CD4-positive, alpha-beta memory T cell (primary cell): Measurements from ENCODE around the gene BTN1A1. TPM values are rescaled to one million over a fixed set of nuclear protein-coding genes. Genes with fewer than 3 reads are reported as not detected.
"Not testable (repeated sequence)": the region's sequence is repeated elsewhere in the genome, so short reads cannot be mapped to it uniquely, and the experiment has no call there.

Experiments
- CTCF ChIA-PET: fragments of 350-600 bp; sonication (Branson Sonifier 250); formaldehyde crosslinking; loops from one replicate; lab custom pipeline; 2021; ENCODE audit warnings: inconsistent platforms; ENCODE audit not compliant: partially characterized antibody; lab: Charles Lee
- POLR2A ChIA-PET: fragments of 350-600 bp; sonication (Branson Sonifier 250); formaldehyde crosslinking; loops from one replicate; lab custom pipeline; 2021; ENCODE audit not compliant: partially characterized antibody; lab: Charles Lee
- DNase-seq, 5 donors: peaks; one replicate each; pipeline versions ENCODE4 v3.0.0 to v3.0.0-alpha.2; 2020 to 2022; ENCODE audit warnings: mixed read lengths in 1 of 5
- H3K27ac ChIP-seq: one replicate; pipeline ENCODE4 v1.7.0; 2013; ENCODE audit warnings: low read depth, low read length
- H3K27me3 ChIP-seq: 2 replicates; pipeline ENCODE4 v1.7.0; 2013; ENCODE audit warnings: mild to moderate bottlenecking, low read length, moderate library complexity; ENCODE audit not compliant: insufficient read depth
- H3K36me3 ChIP-seq: 2 replicates; pipeline ENCODE4 v1.7.0; 2013; ENCODE audit warnings: mild to moderate bottlenecking, low read length, moderate library complexity; ENCODE audit not compliant: insufficient read depth
- H3K4me1 ChIP-seq: 2 replicates; pipeline ENCODE4 v1.7.0; 2013; ENCODE audit warnings: mild to moderate bottlenecking, low read length, moderate library complexity; ENCODE audit not compliant: insufficient read depth
- H3K4me3 ChIP-seq, 2 donors: one replicate each; pipeline ENCODE4 v1.7.0; 2013; ENCODE audit warnings: low read length in 2 of 2, mild to moderate bottlenecking in 1 of 2
- H3K9me3 ChIP-seq, 2 donors: one replicate each; pipeline ENCODE4 v1.7.0; 2013; ENCODE audit warnings: low read length in 2 of 2, control low read depth in 1 of 2; ENCODE audit not compliant: control insufficient read depth in 1 of 2
- H3K27ac Mint-ChIP-seq, 7 donors: one replicate each; pipeline ENCODE4 v1.8.0; 2020 to 2021; ENCODE audit warnings: mixed read lengths in 7 of 7, mild to moderate bottlenecking in 6 of 7, inconsistent platforms in 3 of 7, moderate library complexity in 3 of 7
- H3K27me3 Mint-ChIP-seq, 2 donors: one replicate each; pipeline ENCODE4 v1.8.0; 2020 to 2021; ENCODE audit warnings: mixed read lengths in 2 of 2
- H3K36me3 Mint-ChIP-seq, 2 donors: one replicate each; pipeline ENCODE4 v1.8.0; 2020 to 2021; ENCODE audit warnings: mixed read lengths in 2 of 2, inconsistent platforms in 1 of 2, mild to moderate bottlenecking in 1 of 2
- H3K4me1 Mint-ChIP-seq, 4 donors: one replicate each; pipeline ENCODE4 v1.8.0; 2020 to 2021; ENCODE audit warnings: mixed read lengths in 4 of 4, mild to moderate bottlenecking in 1 of 4
- H3K4me3 Mint-ChIP-seq, 8 donors: one replicate each; pipeline ENCODE4 v1.8.0; 2020 to 2021; ENCODE audit warnings: mixed read lengths in 8 of 8, mild to moderate bottlenecking in 7 of 8, moderate library complexity in 6 of 8, inconsistent platforms in 3 of 8
- H3K9me3 Mint-ChIP-seq, 8 donors: one replicate each; pipeline ENCODE4 v1.8.0; 2020 to 2021; ENCODE audit warnings: mixed read lengths in 8 of 8, mild to moderate bottlenecking in 5 of 8, inconsistent platforms in 3 of 8, moderate library complexity in 1 of 8
- intact Hi-C: fragments of 100-400 bp; cut with micrococcal nuclease; formaldehyde crosslinking; loops from one replicate; pipeline ENCODE4 v1.15.1; 2023
- polyA plus RNA-seq, 2 donors: library from polyadenylated mRNA; unstranded; fragments of 300-500 nt; fragmentation: Illumina TruSeq; gene quantifications; one replicate each; pipeline ENCODE4 v1.2.3, GENCODE V29; 2021
- total RNA-seq, 2 experiments: library from RNA; stranded (reverse); gene quantifications; one replicate each; pipeline ENCODE4 v1.2.3, GENCODE V29; 2021

Gene BTN1A1
- total and polyA plus RNA-seq, 4 experiments from 2014 or later = 0.08 TPM; not detected in 3

- H3K36me3 ChIP-seq = no peaks in the 10 kb centered on the region
- no peak overlapping the region for H3K4me3 Mint-ChIP-seq
- peaks cover 0 to 13% of the 10 kb centered on the region in 2 donors for H3K36me3 Mint-ChIP-seq
- no peak for DNase-seq
- no peak overlapping the region for H3K27ac Mint-ChIP-seq
- no peak overlapping the region for H3K4me3 ChIP-seq
- H3K4me1 ChIP-seq = peaks cover 8% of the 10 kb centered on the region
- H3K27ac ChIP-seq = no peak overlapping the region
- intact Hi-C loops = no loop called here
- H3K27me3 ChIP-seq = no peaks in the 10 kb centered on the region
- peaks cover 0 to 8% (median 0%) of the 10 kb centered on the region in 8 donors for H3K9me3 Mint-ChIP-seq
- peaks cover 1 to 2% of the 10 kb centered on the region in 2 donors for H3K27me3 Mint-ChIP-seq
- POLR2A ChIA-PET = interaction anchor here (0.9 to 5.3 kb wide), 7 partner anchors 13 to 487 kb away, joined by 3 to 77 read pairs (median 3); a partner anchor contains a TSS
- H3K4me1 Mint-ChIP-seq = peaks cover 24 to 39% (median 28%) of the 10 kb centered on the region in 4 donors
- CTCF ChIA-PET = interaction anchor here (1.1 to 3.1 kb wide), 2 partner anchors 50 to 53 kb away, joined by 3 to 8 read pairs; no protein-coding TSS in a partner anchor
- H3K9me3 ChIP-seq = no peaks in the 10 kb centered on the region
Measured at GRCh38 chr6:26519359-26519758, 19.3 kb downstream of the BTN1A1 start.

GRCh38 chr6:26520237-26520849 is 20.2 kb downstream of the BTN1A1 start:
- Histone ChIP-seq H3K4me1 (peaks cover 8% of the 10 kb centered on the region), H3K4me3 (peak overlapping the region; percentile 45 to 55), H3K27me3 (no peaks in the 10 kb centered on the region), H3K36me3 (no peaks in the 10 kb centered on the region), H3K27ac (peak overlapping the region; percentile 66), H3K9me3 (no peaks in the 10 kb centered on the region)
- H3K36me3 Mint-ChIP-seq = peaks cover 0 to 13% of the 10 kb centered on the region in 2 donors
- ChIA-PET CTCF (interaction anchor here (1.1 to 3.1 kb wide), 5 partner anchors 12 to 64 kb away, joined by 3 to 8 read pairs (median 3); partner anchors contain the start of gene HMGN4), POLR2A (interaction anchor here (0.7 to 5.3 kb wide), 13 partner anchors 10 to 488 kb away, joined by 3 to 77 read pairs (median 3); partner anchors contain the start of gene HMGN4)
- H3K4me1 Mint-ChIP-seq = peaks cover 25 to 44% (median 29%) of the 10 kb centered on the region in 4 donors
- H3K27me3 Mint-ChIP-seq = peaks cover 1 to 2% of the 10 kb centered on the region in 2 donors
- DNase-seq = no peak
- H3K4me3 Mint-ChIP-seq = peak overlapping the region; percentile 73 to 83 (median 81)
- intact Hi-C loops = loop anchor here (2.0 to 5.0 kb wide), 4 partner anchors 64 to 178 kb away; partner anchors contain the start of genes BTN2A1, BTN3A1 and BTN3A3
- H3K27ac Mint-ChIP-seq = peak overlapping the region; percentile 91 to 98 (median 96)
- peaks cover 0 to 8% (median 0%) of the 10 kb centered on the region in 8 donors for H3K9me3 Mint-ChIP-seq

GRCh38 chr6:26520850-26521599 is 20.9 kb downstream of the BTN1A1 start:
- peak overlapping the region; percentile 80 to 97 (median 92) for H3K4me3 Mint-ChIP-seq
- Histone ChIP-seq H3K27ac (peak overlapping the region; percentile 64), H3K27me3 (no peaks in the 10 kb centered on the region), H3K36me3 (no peaks in the 10 kb centered on the region), H3K4me3 (peak overlapping the region; percentile 64 to 69), H3K9me3 (no peaks in the 10 kb centered on the region), H3K4me1 (peaks cover 8% of the 10 kb centered on the region)
- ChIA-PET CTCF (interaction anchor here (1.1 to 3.1 kb wide), 5 partner anchors 10 to 65 kb away, joined by 3 to 8 read pairs (median 6); partner anchors contain the start of gene HMGN4), POLR2A (interaction anchor here (0.7 to 5.3 kb wide), 12 partner anchors 9 to 364 kb away, joined by 3 to 77 read pairs (median 4); partner anchors contain the start of gene HMGN4)
- peak overlapping the region; percentile 82 to 99 (median 96) for H3K27ac Mint-ChIP-seq
- H3K9me3 Mint-ChIP-seq = peaks cover 0 to 8% (median 0%) of the 10 kb centered on the region in 8 donors
- peaks cover 1 to 2% of the 10 kb centered on the region in 2 donors for H3K27me3 Mint-ChIP-seq
- DNase-seq = peak; percentile 87 to 89 (median 88)
- intact Hi-C loops = loop anchor here (1.0 to 5.0 kb wide), 11 partner anchors 11 to 179 kb away; partner anchors contain the start of genes ABT1, BTN2A1, BTN3A1 and BTN3A3
- H3K36me3 Mint-ChIP-seq = peaks cover 0 to 13% of the 10 kb centered on the region in 2 donors
- peaks cover 27 to 44% (median 30%) of the 10 kb centered on the region in 4 donors for H3K4me1 Mint-ChIP-seq

- intact Hi-C loops = loop anchor here (1.0 to 5.0 kb wide), 11 partner anchors 11 to 179 kb away; partner anchors contain the start of genes ABT1, BTN2A1, BTN3A1 and BTN3A3
- no peaks in the 10 kb centered on the region for H3K9me3 ChIP-seq
- peaks cover 8% of the 10 kb centered on the region for H3K4me1 ChIP-seq
- CTCF ChIA-PET = interaction anchor here (0.7 to 3.1 kb wide), 6 partner anchors 10 to 50 kb away, joined by 3 to 8 read pairs (median 5); partner anchors contain the start of gene HMGN4
- peaks cover 0 to 13% of the 10 kb centered on the region in 2 donors for H3K36me3 Mint-ChIP-seq
- peak overlapping the region; percentile 89 to 99 (median 96) for H3K27ac Mint-ChIP-seq
- H3K4me3 Mint-ChIP-seq = peak overlapping the region; percentile 82 to 97 (median 92)
- H3K9me3 Mint-ChIP-seq = peaks cover 0 to 8% (median 0%) of the 10 kb centered on the region in 8 donors
- peaks cover 27 to 44% (median 30%) of the 10 kb centered on the region in 4 donors for H3K4me1 Mint-ChIP-seq
- peak overlapping the region; percentile 64 to 69 for H3K4me3 ChIP-seq
- H3K27me3 ChIP-seq = no peaks in the 10 kb centered on the region
- DNase-seq = peak; percentile 60 to 76 (median 66)
- peaks cover 1 to 2% of the 10 kb centered on the region in 2 donors for H3K27me3 Mint-ChIP-seq
- POLR2A ChIA-PET = interaction anchor here (0.7 to 5.3 kb wide), 12 partner anchors 8 to 365 kb away, joined by 3 to 77 read pairs (median 4); partner anchors contain the start of gene HMGN4
- peak overlapping the region; percentile 64 for H3K27ac ChIP-seq
- H3K36me3 ChIP-seq = no peaks in the 10 kb centered on the region
Measured at GRCh38 chr6:26521600-26522391, 21.7 kb downstream of the BTN1A1 start.

GRCh38 chr6:26522486-26523228 is 22.6 kb downstream of the BTN1A1 start:
- DNase-seq = peak in 3 of 5 donors; percentile 14 to 55 (median 16)
- Mint-ChIP-seq H3K27ac (peak overlapping the region; percentile 80 to 98 (median 87)), H3K36me3 (peaks cover 0 to 13% of the 10 kb centered on the region in 2 donors), H3K4me1 (peaks cover 27 to 48% (median 30%) of the 10 kb centered on the region in 4 donors), H3K4me3 (peak overlapping the region; percentile 76 to 95 (median 84))
- H3K27me3 ChIP-seq, H3K27me3 Mint-ChIP-seq, H3K9me3 ChIP-seq, H3K4me1 ChIP-seq, H3K9me3 Mint-ChIP-seq, H3K36me3 ChIP-seq, H3K4me3 ChIP-seq: not testable (repeated sequence)
- H3K27ac ChIP-seq = peak overlapping the region; percentile 64
- intact Hi-C loops = loop anchor here (5.0 kb wide), 2 partner anchors 120 to 180 kb away; partner anchors contain the start of gene BTN3A1
- ChIA-PET CTCF (interaction anchor here (0.7 to 2.3 kb wide), 4 partner anchors 9 to 46 kb away, joined by 3 to 8 read pairs (median 4); no protein-coding TSS in a partner anchor), POLR2A (interaction anchor here (0.8 to 5.3 kb wide), 5 partner anchors 10 to 201 kb away, joined by 3 to 77 read pairs (median 66); partner anchors contain the start of gene HMGN4)
